ENCODE data around the gene SPNS2.

Gene SPNS2

GRCh38 chr17:4498461-4499397 is at the start of gene SPNS2:
Gene SPNS2 (plus strand): TSS chr17:4498881. CDS start chr17:4499048, 167 bp downstream.
- intact Hi-C loops (cut with DNase I): loop anchor here (10.0 kb wide), 1 partner anchor 74 kb away; no protein-coding TSS in a partner anchor
- peak; percentile 72 to 98 (median 80) for DNase-seq

- DNase-seq: peak in 1 of 10 donors; percentile 55
- intact Hi-C loops (cut with DNase I): no loop called here
Measured at GRCh38 chr17:4449736-4450135, 48.9 kb upstream of the SPNS2 start.

GRCh38 chr17:4450710-4451316 is 47.9 kb upstream of the SPNS2 start:
- intact Hi-C loops (cut with DNase I): no loop called here
- DNase-seq: peak in 2 of 10 donors; percentile 48 to 54

GRCh38 chr17:4453812-4454591 is 44.7 kb upstream of the SPNS2 start:
- DNase-seq: peak in 2 of 10 donors; percentile 41 to 50
- intact Hi-C loops (cut with DNase I): no loop called here

GRCh38 chr17:4460661-4461060 is 38.0 kb upstream of the SPNS2 start:
- DNase-seq: no peak
- intact Hi-C loops (cut with DNase I): no loop called here

- peak in 5 of 10 donors; percentile 23 to 89 (median 58) for DNase-seq
- intact Hi-C loops (cut with DNase I): no loop called here
Measured at GRCh38 chr17:4463818-4464476, 34.7 kb upstream of the SPNS2 start.

- intact Hi-C loops (cut with DNase I): no loop called here
- DNase-seq: peak in 1 of 10 donors; percentile 39
Measured at GRCh38 chr17:4465786-4466185, 32.9 kb upstream of the SPNS2 start.

- intact Hi-C loops (cut with DNase I): no loop called here
- DNase-seq: peak in 1 of 10 donors; percentile 7
Measured at GRCh38 chr17:4467287-4467686, 31.4 kb upstream of the SPNS2 start.

GRCh38 chr17:4469552-4469951 is 29.1 kb upstream of the SPNS2 start:
- intact Hi-C loops (cut with DNase I): no loop called here
- no peak for DNase-seq

GRCh38 chr17:4472286-4472685 is 26.4 kb upstream of the SPNS2 start:
- no peak for DNase-seq
- intact Hi-C loops (cut with DNase I): no loop called here

- intact Hi-C loops (cut with DNase I): no loop called here
- DNase-seq: peak in 1 of 10 donors; percentile 59
Measured at GRCh38 chr17:4474093-4474492, 24.6 kb upstream of the SPNS2 start.

GRCh38 chr17:4475001-4475400 is 23.7 kb upstream of the SPNS2 start:
- intact Hi-C loops (cut with DNase I): no loop called here
- no peak for DNase-seq

- intact Hi-C loops (cut with DNase I): no loop called here
- peak in 1 of 10 donors; percentile 51 for DNase-seq
Measured at GRCh38 chr17:4475463-4475862, 23.2 kb upstream of the SPNS2 start.

GRCh38 chr17:4476017-4476416 is 22.7 kb upstream of the SPNS2 start:
- DNase-seq: peak in 1 of 10 donors; percentile 53
- intact Hi-C loops (cut with DNase I): no loop called here

- peak in 1 of 10 donors; percentile 55 for DNase-seq
- intact Hi-C loops (cut with DNase I): no loop called here
Measured at GRCh38 chr17:4476511-4477070, 22.1 kb upstream of the SPNS2 start.

- intact Hi-C loops (cut with DNase I): no loop called here
- DNase-seq: peak in 1 of 10 donors; percentile 51
Measured at GRCh38 chr17:4477255-4477791, 21.4 kb upstream of the SPNS2 start.

- peak in 1 of 10 donors; percentile 46 for DNase-seq
- intact Hi-C loops (cut with DNase I): no loop called here
Measured at GRCh38 chr17:4478318-4478830, 20.3 kb upstream of the SPNS2 start.

GRCh38 chr17:4479340-4479981 is 19.2 kb upstream of the SPNS2 start:
- intact Hi-C loops (cut with DNase I): no loop called here

More at GRCh38 chr17:4479340-4479981, 19.2 kb upstream of the SPNS2 start:
- DNase-seq: peak in 1 of 10 donors; percentile 44

All from posterior cingulate gyrus (tissue), 11 donors.